HG03097 (cell line): Measurements from ENCODE around the gene CTSV.
A peak's percentile ranks its signal among the peaks of the same experiment; 100 is the strongest.
"Not testable (repeated sequence)": the region's sequence is repeated elsewhere in the genome, so short reads cannot be mapped to it uniquely, and the experiment has no call there.

Experiments used
- ATAC-seq: cut with Tn5 transposase; IDR thresholded peaks from one replicate; pipeline ENCODE4 v1.9.1; 2021; ENCODE audit not compliant: unreplicated experiment, low FRiP score

The CTSV gene

GRCh38 chr9:97038611-97039513, at the start of gene CTSV:
TSS of gene CTSV (minus strand) at chr9:97039142. CDS start at chr9:97038043, 1,099 bp downstream.
- ATAC-seq, result peak; percentile 97

DNA sequence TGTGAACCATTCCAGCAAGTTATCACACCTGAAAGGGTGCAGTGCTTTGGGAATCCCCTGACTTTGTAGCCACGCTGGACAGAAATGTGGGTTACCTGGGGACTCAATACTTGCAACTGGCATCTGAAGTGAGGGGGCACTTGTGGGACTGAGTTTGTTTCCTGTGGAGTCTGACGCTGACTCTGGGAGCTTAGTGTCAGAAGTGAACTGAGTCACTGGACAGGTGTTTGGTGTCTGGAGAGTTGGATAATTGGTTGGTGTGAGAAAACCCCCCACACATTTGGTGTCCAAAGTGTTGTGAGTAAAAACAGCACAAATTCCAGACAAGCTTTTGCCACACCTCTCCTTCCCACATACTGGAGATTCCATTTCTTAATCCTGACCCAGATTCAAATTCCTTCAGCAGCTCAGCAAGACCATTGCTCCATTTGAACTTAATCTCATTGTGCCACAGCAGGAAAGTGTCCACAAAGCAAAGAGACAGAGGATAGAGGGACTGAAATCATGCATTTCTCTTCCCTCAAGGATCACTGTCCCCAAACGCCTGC, 48.8 kb upstream of the CTSV start:
- not testable (repeated sequence) for ATAC-seq

DNA sequence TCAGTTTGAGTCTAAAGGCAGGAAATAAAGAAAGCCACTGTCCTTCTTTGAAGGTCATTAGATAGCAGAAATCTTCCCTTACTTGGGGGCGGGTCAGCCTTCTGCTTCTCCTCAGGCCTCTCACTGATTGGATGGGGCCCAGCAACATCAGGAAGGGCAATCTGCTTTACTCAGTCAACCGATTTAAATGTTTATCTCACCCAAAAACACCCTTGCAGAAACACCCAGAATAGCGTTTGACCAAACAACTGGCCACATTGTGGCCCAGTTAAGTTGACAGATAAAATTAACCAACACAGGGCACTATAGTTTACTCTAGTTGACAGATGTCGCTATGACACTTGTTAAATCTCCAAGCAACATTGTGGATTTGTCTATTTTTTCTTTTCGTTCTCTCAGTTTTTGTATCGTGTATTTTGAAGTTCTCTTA, 45.6 kb upstream of the CTSV start:
- not testable (repeated sequence) for ATAC-seq

DNA sequence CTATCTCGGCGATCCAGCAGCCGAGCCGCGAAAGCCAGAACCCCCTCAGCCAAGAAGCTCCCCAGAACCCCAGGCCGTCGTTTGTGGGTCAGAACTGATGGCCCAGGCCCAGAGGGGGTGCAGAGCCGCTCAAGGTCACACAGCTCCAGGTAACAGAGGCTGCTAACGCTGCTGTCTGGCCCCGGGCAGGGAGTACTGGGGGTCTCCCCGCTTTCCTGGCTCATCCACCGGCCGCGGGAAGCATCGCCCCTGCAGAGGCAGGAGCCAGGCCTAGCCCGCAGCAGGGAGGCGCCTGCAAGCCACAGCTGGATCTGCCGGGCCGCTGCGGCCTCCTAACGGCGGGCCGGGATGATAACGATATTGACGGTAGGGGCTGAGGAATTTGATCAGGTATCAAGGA, 39.4 kb upstream of the CTSV start:
- no peak for ATAC-seq

DNA sequence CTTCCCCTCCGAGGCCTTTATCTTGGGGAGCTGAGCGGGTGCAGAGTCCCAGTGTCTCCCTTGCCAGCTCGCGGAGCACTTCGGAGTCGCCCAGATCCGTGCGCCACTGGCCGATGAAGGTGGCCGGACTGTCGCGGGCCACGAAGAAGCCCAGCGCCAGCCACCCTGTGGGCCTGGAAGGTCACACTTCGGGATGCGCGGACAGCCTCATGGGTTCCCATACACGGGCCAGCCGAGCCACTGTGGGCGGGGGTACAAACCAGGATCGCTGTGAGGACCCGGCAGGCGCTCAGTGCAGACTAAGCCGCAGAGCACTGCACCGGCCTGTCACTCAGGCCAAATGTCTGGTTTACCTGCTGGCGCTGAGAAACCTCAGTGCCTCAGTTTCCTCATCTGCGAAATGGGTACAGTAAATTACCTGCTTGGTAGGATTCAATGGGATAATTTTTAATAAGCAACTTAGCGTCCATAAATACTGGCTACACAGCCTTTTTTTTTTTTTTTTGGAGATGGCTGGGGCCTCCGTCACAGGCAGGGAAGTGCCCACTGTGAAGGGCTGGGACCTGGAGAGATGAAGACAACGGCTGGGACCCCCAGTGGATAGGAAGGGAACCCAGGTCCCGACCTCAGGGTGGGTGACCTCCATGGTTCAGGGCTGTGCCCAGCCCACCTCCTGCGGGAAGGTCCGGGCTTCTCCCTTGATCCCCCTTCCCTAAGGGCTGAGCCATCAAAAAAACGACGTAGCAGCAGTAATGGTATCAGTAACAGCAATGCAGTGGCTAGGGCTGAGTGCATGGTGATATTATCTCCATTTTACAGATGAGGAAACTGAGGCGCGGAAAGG, 38.7 kb upstream of the CTSV start:
- no peak for ATAC-seq

DNA sequence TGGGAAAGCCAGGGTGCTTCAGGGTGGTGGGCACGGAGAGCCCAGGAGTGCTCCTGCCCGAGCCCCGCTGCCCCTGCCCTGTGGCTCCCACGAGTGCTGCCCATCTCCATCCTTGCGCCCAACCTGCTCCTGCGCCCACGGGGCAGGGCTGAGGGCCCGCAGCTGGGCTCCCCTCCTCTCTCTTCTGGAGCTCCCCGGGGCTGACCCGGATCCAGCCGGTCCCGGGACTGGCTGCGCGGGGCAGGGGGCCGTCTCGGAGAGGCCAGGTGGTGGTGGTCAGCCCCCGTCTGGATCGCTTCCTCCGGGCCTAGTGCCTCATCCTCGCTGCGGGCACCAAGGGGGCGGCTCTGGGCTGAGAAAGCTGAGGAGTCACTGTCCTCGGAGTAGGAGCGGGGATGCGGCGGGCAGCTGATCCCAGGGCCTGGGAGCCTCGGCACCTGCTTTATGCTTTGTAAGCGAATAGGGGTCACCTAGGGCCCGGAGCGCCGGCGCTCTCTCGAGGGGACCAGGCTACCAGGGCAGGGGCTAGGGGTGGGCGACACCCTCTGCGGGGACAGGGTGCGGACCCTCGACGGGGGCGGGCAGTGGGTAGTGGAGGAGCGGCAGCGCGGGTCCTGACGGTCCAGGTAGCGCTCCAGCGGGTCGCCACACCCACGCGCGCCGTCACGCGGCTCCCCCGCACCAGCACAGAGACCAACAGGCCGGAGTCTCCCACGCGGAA, 37.9 kb upstream of the CTSV start:
- ATAC-seq, result not testable (repeated sequence)

- ATAC-seq, result no peak
Observed at GRCh38 chr9:97076238-97076637, 37.3 kb upstream of the CTSV start.

DNA sequence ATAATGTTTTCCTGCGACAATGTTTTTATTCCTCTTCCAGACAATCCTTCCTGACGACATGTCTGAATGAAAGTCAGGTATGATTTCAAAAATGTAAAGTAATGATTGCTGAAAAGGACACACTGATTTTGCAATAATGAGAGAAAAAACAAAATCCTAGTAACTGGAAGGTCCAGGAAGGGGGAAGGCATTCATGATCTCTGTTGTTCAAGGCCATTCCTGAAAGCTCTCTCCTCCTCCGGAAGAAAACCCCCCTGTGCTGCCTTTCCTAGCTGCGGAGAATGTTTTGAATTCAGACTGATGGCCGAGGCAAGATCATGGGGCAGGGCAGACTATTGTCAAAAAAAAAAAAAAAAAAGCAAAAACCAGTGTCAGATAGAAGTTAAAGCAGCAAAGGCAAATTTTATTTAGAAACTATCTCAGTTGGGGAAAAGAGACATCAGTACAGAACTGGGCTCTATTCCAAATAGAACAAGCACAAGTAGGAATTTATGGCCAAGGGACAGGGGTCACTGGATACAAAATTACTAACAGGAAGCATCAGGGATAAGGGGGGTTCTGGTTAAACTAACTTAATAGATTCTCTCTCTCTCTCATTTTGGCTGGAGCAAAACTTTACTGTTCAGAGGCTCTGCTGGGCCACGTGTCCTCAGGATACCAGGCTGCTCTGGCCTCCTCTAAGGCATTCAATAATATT, 36.5 kb upstream of the CTSV start:
- ATAC-seq, result no peak

DNA sequence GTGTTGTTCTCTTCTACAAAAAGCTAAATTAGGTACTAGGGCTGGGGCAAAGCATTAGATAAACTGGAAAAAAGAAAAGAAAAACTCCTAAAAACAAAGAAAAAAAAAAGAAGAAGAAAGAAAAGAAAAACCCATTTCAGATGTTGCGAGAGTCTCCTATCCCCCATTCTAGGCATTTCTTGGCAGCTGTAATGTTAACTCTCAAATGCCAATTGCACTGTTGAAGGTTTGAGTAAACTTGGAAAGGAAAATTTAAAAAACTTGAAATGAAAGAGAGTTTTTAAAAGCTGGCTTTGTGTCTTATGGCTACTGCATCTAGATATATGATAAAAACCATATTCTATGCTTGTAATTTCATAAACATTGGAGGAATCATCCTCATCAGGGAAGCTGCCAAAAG, 34.6 kb upstream of the CTSV start:
- no peak for ATAC-seq

- ATAC-seq, result no peak
Observed at GRCh38 chr9:97072285-97072776, 33.4 kb upstream of the CTSV start.

GRCh38 chr9:97070325-97070724, 31.4 kb upstream of the CTSV start:
- not testable (repeated sequence) for ATAC-seq

DNA sequence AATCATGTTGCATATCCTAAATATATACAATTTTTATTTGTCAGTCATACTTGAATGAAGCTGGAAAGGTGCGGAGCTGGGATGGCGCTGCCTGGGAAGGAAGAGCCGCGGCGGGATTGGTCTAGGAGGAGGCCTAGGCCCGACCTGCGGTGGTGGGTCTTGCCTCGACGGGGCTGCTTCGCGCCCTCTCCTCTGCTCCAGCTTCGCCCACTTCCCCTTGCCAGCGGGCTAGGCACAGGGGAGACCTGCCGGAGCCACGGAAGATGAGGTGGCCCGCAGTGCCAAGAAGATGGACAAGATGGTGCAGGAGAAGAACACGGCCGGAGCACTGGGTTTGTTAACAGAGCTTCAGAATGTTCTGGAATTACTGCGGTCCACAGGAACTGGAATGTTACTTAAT, 28.5 kb upstream of the CTSV start:
- ATAC-seq, result no peak

GRCh38 chr9:97064176-97064575, 25.2 kb upstream of the CTSV start:
- no peak for ATAC-seq

DNA sequence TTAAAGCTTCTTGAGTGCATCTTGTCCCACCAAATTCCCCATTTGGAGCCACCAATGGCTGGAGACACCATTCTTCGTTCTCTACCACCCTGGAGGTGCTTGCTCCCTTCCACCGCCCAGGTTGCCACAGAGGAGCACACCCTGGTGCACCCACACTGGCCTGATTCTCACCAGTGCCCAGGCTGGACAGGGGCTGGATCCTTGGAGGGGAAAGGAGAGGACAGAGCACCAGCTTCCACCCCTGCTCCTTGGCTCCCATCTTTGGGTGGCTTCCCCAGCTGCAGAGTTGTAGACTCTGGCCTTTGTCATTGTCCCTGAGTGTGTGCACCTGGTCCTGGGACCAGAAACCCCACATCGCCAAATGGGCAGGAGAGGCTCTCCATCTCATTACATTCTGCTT, 21.9 kb upstream of the CTSV start:
- no peak for ATAC-seq

DNA sequence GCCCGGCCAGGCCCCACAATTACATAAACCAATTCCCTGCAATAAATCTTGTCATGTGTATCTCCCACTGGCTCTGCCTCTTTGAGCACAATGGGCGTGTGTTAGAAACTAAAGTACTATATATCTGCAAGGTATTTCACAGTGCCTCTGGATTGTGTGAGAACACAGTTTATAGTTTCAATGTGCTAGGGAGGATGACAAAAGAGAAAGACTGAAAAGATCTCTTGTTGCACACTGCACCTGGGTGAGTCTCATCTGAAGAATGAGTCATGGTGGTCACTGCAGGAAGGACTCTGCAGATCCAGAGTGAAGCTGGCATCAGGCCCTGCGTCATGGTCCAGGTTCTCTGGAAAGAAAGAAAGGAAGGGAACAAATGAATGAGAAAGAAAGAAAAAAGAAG, 20.7 kb upstream of the CTSV start:
- no peak for ATAC-seq

GRCh38 chr9:97057651-97058050, 18.7 kb upstream of the CTSV start:
- no peak for ATAC-seq

GRCh38 chr9:97055891-97056290, 16.9 kb upstream of the CTSV start:
- ATAC-seq, result not testable (repeated sequence)

DNA sequence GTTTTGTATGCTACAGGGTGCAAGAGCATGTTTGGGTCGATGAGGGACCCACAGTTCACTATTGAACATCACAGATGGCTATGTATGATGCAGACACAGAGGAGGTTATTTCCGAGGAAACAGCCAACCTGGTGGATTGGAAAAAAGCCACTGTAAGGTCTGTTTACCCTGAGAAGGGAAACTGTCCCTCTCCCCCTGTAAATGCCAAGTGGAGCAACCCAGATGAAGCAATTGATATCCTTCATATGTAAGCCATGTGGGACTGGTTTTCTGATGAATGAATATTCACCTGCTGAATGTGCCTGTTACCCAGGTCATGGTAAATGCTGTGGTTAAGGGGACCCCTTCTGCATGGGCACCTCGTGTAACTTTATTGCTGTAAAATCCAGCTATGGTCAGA, 14.8 kb upstream of the CTSV start:
- ATAC-seq, result no peak

- no peak for ATAC-seq
Observed at GRCh38 chr9:97052735-97053134, 13.8 kb upstream of the CTSV start.

DNA sequence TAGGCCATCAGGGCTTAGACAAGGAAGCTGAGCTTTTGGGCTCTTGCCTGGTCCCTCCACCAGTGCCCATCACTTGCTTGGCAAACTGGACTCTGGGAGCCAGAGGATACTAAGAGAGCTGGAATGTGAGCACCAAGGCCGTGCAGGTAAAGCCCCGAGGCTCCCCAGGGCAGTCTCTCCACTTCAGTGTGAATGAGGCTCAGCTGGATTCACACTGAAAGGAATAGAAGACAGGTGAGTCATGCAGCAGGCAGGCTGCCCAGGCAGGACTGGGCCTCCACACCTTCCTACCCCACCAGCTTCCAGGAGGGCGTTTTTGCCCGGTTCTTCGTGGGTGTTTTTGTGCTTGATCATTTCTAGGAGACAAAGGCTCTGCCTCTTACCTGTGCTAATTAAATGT, 7.3 kb upstream of the CTSV start:
- ATAC-seq, result no peak
